CD4-positive, alpha-beta T cell treated with Interleukin-10 for 1 hour (primary cell): Measurements from ENCODE around the gene ZNF565.
"Not testable (repeated sequence)": the region's sequence is repeated elsewhere in the genome, so short reads cannot be mapped to it uniquely, and the experiment has no call there.

ENCODE experiments used
- DNase-seq: peaks from one replicate; pipeline ENCODE4 v3.0.0-alpha.2; 2020

Gene ZNF565

GRCh38 chr19:36210497-36210896 lies 4.0 kb downstream of the ZNF565 start:
- no peak for DNase-seq

- no peak for DNase-seq
Observed at GRCh38 chr19:36209372-36209771, 5.1 kb downstream of the ZNF565 start.

- no peak for DNase-seq
Observed at GRCh38 chr19:36207605-36208252, 6.7 kb downstream of the ZNF565 start.

- DNase-seq: no peak
Observed at GRCh38 chr19:36203293-36203692, 11.2 kb downstream of the ZNF565 start.

- no peak for DNase-seq
Observed at GRCh38 chr19:36201684-36202083, 12.8 kb downstream of the ZNF565 start.

- no peak for DNase-seq
Observed at GRCh38 chr19:36198119-36198518, 16.3 kb downstream of the ZNF565 start.

GRCh38 chr19:36196249-36196648 lies 18.2 kb downstream of the ZNF565 start:
- no peak for DNase-seq

- not testable (repeated sequence) for DNase-seq
Observed at GRCh38 chr19:36186722-36187121, 27.7 kb downstream of the ZNF565 start.

- no peak for DNase-seq
Observed at GRCh38 chr19:36183245-36183628, 31.2 kb downstream of the ZNF565 start.

- no peak for DNase-seq
Observed at GRCh38 chr19:36182612-36183244, 31.7 kb downstream of the ZNF565 start.

GRCh38 chr19:36179077-36179476 lies 35.4 kb downstream of the ZNF565 start:
- not testable (repeated sequence) for DNase-seq

GRCh38 chr19:36173846-36174245 lies 40.6 kb downstream of the ZNF565 start:
- DNase-seq: not testable (repeated sequence)

GRCh38 chr19:36172852-36173251 lies 41.6 kb downstream of the ZNF565 start:
- DNase-seq: no peak

- no peak for DNase-seq
Observed at GRCh38 chr19:36169084-36169760, 45.2 kb downstream of the ZNF565 start.

GRCh38 chr19:36163813-36164212 lies 50.7 kb downstream of the ZNF565 start:
- no peak for DNase-seq

- no peak for DNase-seq
Observed at GRCh38 chr19:36160821-36161596, 53.5 kb downstream of the ZNF565 start.

GRCh38 chr19:36153126-36153525 lies 61.3 kb downstream of the ZNF565 start:
- no peak for DNase-seq

- no peak for DNase-seq
Observed at GRCh38 chr19:36152352-36153091, 61.9 kb downstream of the ZNF565 start, which contains the start of gene COX7A1. Gene COX7A1, minus strand, starts transcription at chr19:36152447. Its CDS starts 40 bp downstream, at chr19:36152407.

- DNase-seq: no peak
Observed at GRCh38 chr19:36152019-36152351, 62.5 kb downstream of the ZNF565 start.

- DNase-seq: no peak
Observed at GRCh38 chr19:36151144-36152018, 63.1 kb downstream of the ZNF565 start.

GRCh38 chr19:36150586-36150985 lies 63.9 kb downstream of the ZNF565 start:
- DNase-seq: no peak
